ENCODE measurements around the gene INTU.

INTU gene

DNA sequence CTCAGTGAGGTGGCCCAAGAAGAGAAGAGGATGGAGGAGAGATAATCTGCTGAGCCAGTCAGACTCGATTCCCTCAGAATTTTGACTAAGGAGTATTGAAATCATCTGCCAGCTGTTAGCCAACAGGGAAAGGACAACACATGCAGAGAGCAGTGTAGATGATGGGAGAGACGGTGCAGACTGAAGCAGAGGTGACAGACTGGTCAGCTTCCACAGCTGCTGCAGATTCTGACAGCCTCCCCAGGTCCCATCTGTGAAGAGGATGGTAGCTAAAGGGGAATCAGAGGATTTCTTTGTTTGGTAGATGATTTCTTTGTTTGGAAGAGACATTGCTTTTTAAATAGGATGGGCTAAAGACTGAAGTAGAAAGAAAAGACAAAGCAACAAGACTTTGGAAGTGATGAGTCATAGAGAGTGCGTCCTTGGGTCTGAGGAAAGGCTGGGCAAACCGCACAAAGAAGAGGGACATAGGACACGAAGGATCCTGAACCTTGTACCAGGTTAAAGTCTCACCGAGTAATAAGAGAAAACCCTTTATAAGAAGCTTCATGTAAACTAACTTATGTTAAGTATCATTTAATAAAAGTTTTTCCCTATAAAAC is 27.6 kb downstream of the INTU start:
- TF ChIP-seq, protein P1, sequence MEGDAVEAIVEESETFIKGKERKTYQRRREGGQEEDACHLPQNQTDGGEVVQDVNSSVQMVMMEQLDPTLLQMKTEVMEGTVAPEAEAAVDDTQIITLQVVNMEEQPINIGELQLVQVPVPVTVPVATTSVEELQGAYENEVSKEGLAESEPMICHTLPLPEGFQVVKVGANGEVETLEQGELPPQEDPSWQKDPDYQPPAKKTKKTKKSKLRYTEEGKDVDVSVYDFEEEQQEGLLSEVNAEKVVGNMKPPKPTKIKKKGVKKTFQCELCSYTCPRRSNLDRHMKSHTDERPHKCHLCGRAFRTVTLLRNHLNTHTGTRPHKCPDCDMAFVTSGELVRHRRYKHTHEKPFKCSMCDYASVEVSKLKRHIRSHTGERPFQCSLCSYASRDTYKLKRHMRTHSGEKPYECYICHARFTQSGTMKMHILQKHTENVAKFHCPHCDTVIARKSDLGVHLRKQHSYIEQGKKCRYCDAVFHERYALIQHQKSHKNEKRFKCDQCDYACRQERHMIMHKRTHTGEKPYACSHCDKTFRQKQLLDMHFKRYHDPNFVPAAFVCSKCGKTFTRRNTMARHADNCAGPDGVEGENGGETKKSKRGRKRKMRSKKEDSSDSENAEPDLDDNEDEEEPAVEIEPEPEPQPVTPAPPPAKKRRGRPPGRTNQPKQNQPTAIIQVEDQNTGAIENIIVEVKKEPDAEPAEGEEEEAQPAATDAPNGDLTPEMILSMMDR (IDR thresholded peaks at IDR 0.05; ENCODE audit: control extremely low read depth, extremely low read depth, low read depth, missing control alignments): no peak
- POLR2A ChIA-PET: no interaction called here
- CTCF ChIA-PET: interaction anchor here (0.8 to 1.5 kb wide), 2 partner anchors 12 to 73 kb away, joined by 3 read pairs; no protein-coding TSS in a partner anchor
- no peak for DNase-seq (ENCODE audit: extremely low spot score)

DNA sequence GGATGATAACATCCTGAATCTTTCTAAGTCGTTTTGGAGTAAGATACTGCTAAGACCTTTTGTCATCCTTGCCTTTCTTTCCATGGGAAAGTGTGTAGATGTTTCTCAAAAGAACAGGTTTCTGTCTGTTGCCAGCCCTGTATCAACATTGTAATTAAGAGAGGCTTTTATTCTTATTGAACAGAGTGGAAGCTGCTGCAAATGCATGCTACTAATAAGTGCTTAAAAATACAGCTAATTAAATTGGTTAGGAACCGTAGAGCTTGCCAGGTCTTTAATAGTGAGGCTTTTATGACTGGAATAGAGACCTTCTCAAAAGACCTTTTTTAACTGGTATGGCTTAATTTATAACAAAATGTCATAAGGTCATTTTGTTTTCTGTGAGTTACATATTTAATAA is 34.4 kb downstream of the INTU start:
- POLR2A ChIA-PET: no interaction called here
- CTCF ChIA-PET: interaction anchor here (1.0 kb wide), 1 partner anchor 71 kb away, joined by 3 read pairs; no protein-coding TSS in a partner anchor
- TF ChIP-seq, protein P1 (IDR thresholded peaks at IDR 0.05; ENCODE audit: control extremely low read depth, extremely low read depth, low read depth, missing control alignments): no peak
- DNase-seq (ENCODE audit: extremely low spot score): no peak

DNA sequence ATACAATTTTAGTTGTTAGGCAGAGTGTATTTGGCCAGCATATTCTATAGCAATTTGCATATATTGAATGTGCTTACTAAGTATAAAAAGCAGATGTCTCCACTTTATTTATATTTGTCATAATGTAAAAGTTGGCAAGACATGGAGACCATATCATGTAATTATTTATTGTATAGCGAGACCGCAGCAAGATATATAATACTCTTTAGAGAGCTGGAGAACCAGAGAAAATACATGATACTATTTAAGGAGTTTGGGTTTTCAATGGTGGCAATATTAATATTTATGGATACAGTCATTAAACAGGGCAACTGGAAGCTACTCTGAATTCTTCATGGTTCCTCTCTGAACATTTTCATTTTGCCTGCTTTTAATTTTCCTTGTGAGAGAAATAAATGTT is 35.0 kb downstream of the INTU start:
- POLR2A ChIA-PET: no interaction called here
- no peak for DNase-seq (ENCODE audit: extremely low spot score)
- CTCF ChIA-PET: interaction anchor here (1.0 kb wide), 1 partner anchor 70 kb away, joined by 3 read pairs; no protein-coding TSS in a partner anchor
- TF ChIP-seq, protein P1 (IDR thresholded peaks at IDR 0.05; ENCODE audit: control extremely low read depth, extremely low read depth, low read depth, missing control alignments): no peak

DNA sequence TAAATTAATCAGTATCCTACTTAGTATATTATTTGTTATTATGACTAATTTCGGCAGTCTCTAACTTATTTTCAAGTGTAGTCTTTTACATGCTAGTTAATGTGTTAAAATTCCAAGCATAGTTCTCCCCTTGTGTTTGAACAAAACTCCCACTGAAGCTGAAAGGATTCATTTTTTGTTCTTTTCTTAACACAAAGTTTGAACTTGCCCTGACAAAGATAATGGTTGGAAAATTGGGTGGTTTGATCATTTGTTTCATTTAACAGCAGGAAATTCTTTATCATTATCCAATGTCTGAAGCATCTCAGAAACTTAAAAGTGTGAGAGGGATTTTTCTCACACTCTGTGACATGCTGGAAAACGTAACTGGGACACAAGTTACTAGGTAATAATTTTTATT is 36.0 kb downstream of the INTU start:
- no peak for DNase-seq (ENCODE audit: extremely low spot score)
- ChIA-PET POLR2A (no interaction called here), CTCF (interaction anchor here (0.9 kb wide), 1 partner anchor 11 kb away, joined by 3 read pairs; no protein-coding TSS in a partner anchor)
- TF ChIP-seq, protein P1 (IDR thresholded peaks at IDR 0.05; ENCODE audit: control extremely low read depth, extremely low read depth, low read depth, missing control alignments): no peak

DNA sequence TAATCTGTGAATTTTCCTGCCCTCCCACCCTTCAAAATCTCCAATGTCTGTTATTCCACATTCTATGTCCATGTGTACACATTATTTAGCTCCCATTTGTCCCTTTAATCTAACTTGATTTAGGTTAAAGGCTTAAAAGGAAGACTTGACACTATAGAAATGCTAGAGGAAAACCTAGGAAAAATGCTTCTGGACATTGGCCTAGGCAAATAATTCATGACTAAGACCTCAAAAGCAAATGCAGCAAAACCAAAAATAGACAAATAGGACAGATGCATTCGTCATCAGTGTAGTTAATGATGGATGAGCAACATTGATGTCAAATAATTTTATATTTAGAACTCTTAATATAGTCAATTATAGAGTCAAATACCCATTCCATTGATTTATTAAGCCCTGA is 36.9 kb downstream of the INTU start:
- POLR2A ChIA-PET: no interaction called here
- CTCF ChIA-PET: interaction anchor here (0.9 kb wide), 1 partner anchor 11 kb away, joined by 3 read pairs; no protein-coding TSS in a partner anchor
- no peak for DNase-seq (ENCODE audit: extremely low spot score)
- TF ChIP-seq, protein P1 (IDR thresholded peaks at IDR 0.05; ENCODE audit: control extremely low read depth, extremely low read depth, low read depth, missing control alignments): no peak

DNA sequence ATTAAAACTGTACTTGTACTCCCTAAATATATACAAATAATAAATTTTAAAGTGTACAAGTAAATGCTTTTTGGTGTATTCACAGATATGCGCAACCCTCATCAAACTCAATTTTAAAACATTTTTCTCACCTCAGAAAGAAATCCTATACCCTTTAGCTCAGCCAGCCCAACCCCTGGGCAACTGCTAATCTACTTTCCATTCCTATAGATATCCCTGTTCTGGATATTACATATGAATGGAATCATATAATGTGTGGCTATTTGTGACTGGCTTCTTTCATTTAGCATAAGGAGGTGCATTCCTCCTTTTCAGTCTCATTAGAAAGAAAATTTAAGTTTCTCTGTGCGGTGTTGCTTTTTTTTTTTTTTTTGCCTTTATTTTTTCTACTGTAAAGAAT is 39.4 kb downstream of the INTU start:
- no peak for DNase-seq (ENCODE audit: extremely low spot score)
- ChIA-PET POLR2A (no interaction called here), CTCF (interaction anchor here (1.3 kb wide), 1 partner anchor 39 kb away, joined by 4 read pairs; the partner anchor contains the start of gene INTU)
- TF ChIP-seq, protein P1 (IDR thresholded peaks at IDR 0.05; ENCODE audit: control extremely low read depth, extremely low read depth, low read depth, missing control alignments): no peak
